Measurements from ENCODE around the gene EGFL7.

The EGFL7 gene

GRCh38 chr9:136644343-136644592 lies 18.4 kb upstream of the EGFL7 start:
- DNase-seq (ENCODE audit: low read depth in 2 of 2) = no peak

- DNase-seq (ENCODE audit: low read depth in 2 of 2) = peak; percentile 65 to 69
Observed at GRCh38 chr9:136644593-136645351, 17.9 kb upstream of the EGFL7 start.

DNA sequence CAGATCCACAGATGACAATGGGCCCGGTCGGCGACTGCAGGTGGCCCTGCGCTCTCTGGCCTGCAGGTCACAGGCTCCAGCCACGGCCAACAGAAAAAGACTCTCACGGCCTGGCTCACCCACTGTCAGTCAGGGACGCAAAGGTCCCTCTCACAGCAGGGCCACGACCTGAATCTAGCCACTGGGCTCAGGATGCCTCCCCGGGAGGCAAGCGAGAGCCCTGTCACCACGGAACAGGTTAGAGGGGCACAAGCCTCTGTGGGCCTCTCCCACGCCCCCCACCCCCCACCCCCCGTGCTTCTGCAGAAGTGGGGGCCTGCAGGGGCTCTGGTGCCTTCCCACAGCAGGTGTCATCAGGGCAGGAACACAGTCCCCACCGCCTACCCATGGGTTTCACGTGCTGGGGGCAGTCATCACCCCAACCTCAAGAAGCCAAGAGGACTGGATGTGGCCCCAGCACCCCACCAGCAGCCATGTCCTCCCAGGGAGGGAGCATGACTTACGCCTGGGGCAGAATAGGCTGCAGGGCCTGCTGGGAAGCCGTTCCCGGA lies 17.3 kb upstream of the EGFL7 start:
- DNase-seq (ENCODE audit: low read depth in 2 of 2) = no peak

DNA sequence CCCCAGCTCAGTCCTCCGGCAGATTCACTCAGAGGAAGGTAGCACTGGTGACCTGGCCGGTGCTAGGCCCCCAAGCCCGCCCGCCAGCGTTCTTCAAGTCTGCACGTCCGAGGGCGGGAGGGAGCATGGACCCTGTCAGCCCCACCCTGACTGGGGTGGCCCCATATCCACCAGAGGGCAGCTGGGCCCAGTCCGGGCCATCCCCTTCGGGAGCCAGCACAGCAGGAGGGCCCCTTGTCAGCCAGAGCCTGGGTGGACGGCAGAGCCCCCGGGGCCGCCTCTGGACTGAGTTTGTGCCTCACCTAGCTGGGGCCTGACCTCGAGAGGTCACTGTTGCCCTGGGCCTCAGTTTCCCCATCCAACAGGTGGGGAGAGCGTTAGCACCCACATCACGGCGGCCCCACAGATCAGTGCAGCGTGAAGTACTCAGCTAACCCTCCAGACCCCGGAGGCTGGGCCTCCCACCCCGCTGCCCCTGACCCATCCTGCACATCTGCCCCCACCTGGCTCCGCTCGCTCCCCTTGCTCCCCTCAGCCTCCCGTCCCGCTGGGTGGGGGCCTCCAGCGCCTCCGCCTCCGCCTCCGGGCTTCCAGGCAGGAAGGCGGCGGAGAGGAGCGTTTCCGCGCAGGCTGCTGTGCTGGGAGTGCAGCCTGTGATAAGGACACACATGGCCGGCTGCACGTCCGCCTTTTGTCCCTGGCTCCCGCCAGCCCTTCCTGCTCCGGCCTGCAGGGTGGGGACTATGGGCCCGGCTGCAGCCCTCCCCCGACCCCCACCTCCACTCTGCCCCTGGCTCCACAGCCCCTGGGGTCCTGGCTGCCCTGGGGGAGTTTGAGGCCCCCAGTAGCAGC lies 16.6 kb upstream of the EGFL7 start:
- DNase-seq (ENCODE audit: low read depth in 2 of 2) = no peak

GRCh38 chr9:136646827-136647711 lies 15.6 kb upstream of the EGFL7 start:
- no peak for DNase-seq (ENCODE audit: low read depth in 2 of 2)

GRCh38 chr9:136648751-136649150 lies 14.0 kb upstream of the EGFL7 start:
- DNase-seq (ENCODE audit: low read depth in 2 of 2) = no peak

DNA sequence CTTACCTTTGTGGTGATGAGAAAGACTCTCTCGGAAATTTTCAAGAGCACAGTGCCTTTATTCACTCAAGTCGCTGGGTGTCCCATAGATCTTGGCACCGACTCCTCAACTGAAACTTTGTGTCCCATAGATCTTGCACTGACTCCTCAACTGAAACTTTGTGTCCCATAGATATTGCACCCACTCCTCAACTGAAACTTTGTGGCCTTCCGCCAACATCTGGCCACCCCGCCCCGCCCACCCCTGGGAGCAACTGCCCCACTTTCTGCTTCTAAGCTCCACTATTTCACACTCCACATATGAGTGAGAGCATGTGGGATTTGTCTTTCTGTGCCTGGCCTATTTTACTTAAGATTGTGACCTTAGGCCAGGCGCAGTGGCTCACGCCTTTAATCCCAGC lies 12.7 kb upstream of the EGFL7 start:
- DNase-seq (ENCODE audit: low read depth in 2 of 2) = no peak

DNA sequence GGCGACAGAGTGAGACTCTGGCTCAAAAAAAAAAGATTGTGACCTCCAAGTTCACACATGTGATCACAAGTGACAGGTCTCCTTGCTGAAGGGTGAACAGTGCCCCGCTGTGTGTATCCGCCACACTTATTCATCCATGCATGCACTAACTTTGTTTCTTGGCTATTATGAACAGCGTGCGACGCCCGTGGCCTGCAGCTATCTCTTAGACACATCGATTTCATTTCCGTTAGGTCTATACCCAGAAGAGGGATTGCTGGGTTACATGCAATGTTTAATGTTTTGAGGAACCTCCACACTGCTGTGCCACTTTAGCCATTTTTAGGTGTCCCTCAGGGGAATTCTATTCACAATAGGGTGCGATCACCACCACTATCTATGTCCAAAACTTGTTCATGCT lies 12.1 kb upstream of the EGFL7 start:
- DNase-seq (ENCODE audit: low read depth in 2 of 2) = no peak

- no peak for DNase-seq (ENCODE audit: low read depth in 2 of 2)
Observed at GRCh38 chr9:136651860-136652259, 10.9 kb upstream of the EGFL7 start.

GRCh38 chr9:136653323-136654079 lies 9.2 kb upstream of the EGFL7 start:
- DNase-seq (ENCODE audit: low read depth in 2 of 2) = no peak

DNA sequence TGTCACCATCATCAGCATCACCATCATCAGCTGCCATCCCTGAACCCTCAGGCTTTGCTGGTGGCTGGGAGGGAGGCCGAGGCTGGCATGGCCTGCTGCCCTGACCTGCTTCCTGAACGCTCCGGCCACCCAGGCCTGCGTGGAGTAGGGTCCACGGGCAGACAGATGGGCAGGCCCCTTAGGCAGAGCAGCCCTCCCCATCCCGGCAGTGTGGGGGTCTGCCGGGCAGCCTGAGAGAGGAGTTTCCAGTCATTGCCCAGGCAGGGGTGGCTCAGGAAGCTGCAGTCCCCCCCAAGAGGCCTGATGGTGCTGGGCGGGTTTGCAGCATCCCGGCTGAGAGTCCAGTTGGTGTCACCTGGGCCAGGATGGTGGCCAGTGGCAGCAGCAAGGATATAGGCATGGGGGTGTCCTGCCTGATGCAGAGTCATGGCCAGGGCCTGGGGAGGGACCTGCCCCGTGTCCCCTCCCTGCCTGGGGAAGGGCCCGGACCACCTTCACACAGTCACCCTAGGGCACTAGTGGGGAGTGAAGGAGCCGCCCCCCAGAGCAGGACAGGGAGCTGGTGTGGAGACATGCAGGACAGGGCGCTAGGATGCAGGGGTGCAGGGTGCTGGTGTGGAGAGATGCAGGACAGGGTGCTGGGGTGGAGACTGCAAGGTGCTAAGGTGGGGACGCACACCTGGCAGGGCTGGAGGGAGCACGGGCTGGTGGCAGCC lies 7.7 kb upstream of the EGFL7 start:
- DNase-seq (ENCODE audit: low read depth in 2 of 2) = no peak

DNA sequence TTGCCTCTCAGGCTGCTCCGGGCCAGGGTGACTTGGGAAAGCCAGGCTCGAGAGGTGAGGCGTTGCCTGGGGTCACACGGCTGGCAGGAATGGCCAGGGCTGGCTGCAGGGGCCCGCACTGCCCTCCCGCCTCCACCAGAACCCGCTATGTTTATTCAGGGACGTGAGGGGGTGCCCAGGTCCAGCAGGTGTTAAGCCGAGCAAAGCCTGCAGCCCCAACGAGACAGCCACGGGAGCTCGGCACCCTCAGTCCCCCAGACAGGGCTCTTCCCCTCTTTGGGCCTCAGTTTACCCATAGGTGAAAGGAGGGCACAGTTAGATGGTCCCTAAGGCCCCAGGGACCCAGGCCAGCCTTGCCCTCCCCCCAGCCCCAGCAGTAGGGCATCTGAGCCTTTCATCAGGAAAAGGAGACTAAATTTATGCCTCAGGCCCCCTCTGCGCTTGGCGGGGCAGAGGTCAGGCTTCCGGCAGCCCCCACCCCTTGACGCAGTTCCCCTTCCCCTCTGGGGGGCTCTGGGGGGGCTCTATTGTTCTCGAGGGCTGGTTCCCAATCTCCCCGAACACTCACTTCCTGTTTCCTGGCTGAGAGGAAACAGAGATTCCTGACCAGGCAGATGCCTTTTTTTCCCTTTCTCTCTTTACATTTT lies 7.1 kb upstream of the EGFL7 start:
- DNase-seq (ENCODE audit: low read depth in 2 of 2) = no peak

DNA sequence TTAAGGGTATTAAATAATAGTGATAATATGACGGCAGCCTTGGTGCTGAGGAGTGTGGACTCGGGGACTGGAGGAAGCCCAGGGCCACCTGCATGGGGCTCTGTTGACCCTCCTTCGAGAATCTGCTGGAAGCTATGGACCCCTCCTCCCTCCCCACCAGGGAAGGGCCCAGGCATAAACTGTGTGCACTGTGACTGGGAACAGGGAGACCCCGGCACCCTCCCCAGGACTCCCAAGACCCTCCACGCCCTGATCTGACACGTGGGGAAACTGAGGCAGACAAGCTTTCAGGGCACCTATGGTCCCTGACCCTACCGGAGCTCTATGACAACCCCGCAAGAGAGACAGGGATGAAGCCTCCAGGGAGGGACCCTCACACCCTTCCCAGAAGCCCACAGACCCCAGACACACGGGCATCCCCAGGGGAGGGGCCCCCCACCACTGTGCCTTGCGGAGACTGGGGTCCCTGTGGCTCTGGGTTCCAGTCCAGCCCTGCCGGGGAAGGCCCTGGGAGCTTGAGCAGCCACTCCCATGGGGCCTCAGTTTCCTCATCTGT lies 6.5 kb upstream of the EGFL7 start:
- DNase-seq (ENCODE audit: low read depth in 2 of 2) = no peak

DNA sequence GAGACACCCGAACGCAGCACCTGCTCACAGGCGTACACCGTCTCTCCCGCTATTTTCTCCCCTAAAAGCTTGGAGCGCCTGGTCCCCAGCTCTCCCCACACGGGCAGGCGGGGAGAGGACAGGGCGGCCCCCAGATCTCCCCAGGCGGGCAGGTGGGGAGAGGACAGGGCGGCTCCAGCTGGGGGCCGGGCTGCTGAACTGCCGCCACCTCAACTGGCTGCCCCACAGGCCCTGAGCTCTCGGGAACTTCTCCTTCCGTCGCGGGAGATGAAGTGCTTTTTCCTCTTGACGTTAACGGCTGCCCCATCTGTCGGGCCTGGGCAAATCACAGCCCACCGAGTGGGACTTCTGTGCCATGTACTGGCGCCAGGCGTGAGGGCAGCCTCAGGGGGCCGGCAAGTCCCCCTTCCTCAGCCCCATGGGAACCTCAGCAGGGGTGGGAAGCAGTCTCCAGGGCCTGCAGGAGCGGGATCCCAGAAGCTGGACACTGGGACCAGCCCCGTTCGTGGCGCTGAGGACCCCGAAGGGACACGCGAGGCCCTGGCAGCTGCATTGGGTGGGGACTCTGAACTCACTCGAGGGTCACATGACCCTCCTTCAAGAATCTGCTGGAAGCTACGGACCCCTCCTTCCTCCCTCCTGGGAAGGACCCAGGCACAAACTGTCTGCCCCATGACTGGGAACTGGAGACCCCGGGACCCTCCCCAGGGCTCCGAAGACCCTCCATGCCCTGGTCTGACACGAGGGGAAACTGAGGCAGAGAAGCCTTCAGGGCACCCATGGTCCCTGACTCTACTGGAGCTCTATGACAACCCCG lies 5.7 kb upstream of the EGFL7 start:
- no peak for DNase-seq (ENCODE audit: low read depth in 2 of 2)

GRCh38 chr9:136657974-136658848 lies 4.5 kb upstream of the EGFL7 start:
- no peak for DNase-seq (ENCODE audit: low read depth in 2 of 2)

- no peak for DNase-seq (ENCODE audit: low read depth in 2 of 2)
Observed at GRCh38 chr9:136658849-136659535, 3.7 kb upstream of the EGFL7 start.
